ENCODE data around the gene OTOG.

GRCh38 chr11:17633987-17634775 is 87.1 kb downstream of the OTOG start:
- TF ChIP-seq PKNOX1 (IDR thresholded peaks at IDR 0.05): no peak
- no peak for TF ChIP-seq ELF4 (IDR thresholded peaks at IDR 0.05)
- no peak for TF ChIP-seq ARNT (IDR thresholded peaks at IDR 0.05)

Measured in HEK293T (cell line).